Pancreas (tissue), 10 donors: Measurements from ENCODE around the gene SERPINB13. TPM values are rescaled to one million over a fixed set of nuclear protein-coding genes. Genes with fewer than 3 reads are reported as not detected.

Experiments used
- ATAC-seq, 4 donors: fragments of 200-7000 bp; cut with Tn5 transposase; one replicate each; pipeline versions ENCODE4 v1.8.0 to v1.9.1; 2020; ENCODE audit warnings: mild to moderate bottlenecking in 4 of 4, moderate library complexity in 4 of 4
- DNase-seq, 6 donors: peaks; one replicate each; pipeline ENCODE4 v3.0.0-alpha.2; 2020
- FAIRE-seq: peaks from 2 replicates; lab custom pipeline; 2012; peaks lifted over from hg19 to GRCh38; lab: Jason Lieb, UNC
- H3K27ac ChIP-seq, 4 donors: fragments of 200-600 bp; sonication (generic); 1 replicate in 3 of 4; 2 replicates in 1 of 4; pipeline versions ENCODE4 v1.5.0 to v1.8.0; 2020
- H3K27me3 ChIP-seq, 4 donors: fragments of 200-600 bp; one replicate each; pipeline ENCODE4 v1.8.0; 2021
- H3K36me3 ChIP-seq, 3 donors: fragments of 200-600 bp; sonication (generic) in 1 of 3; one replicate each; pipeline versions ENCODE4 v1.5.0 to v1.8.0; 2020 to 2021
- H3K4me1 ChIP-seq, 3 donors: fragments of 200-600 bp; one replicate each; pipeline ENCODE4 v1.8.0; 2021
- H3K4me3 ChIP-seq, 4 donors: fragments of 200-600 bp; sonication (generic) in 2 of 4; one replicate each; pipeline versions ENCODE4 v1.5.0 to v1.8.0; 2020 to 2021
- H3K9me3 ChIP-seq, 4 donors: fragments of 200-600 bp; one replicate each; pipeline ENCODE4 v1.8.0; 2021
- WGBS, 2 donors: extraction: QIAGEN DNeasy Blood & Tissue Kit; methylation state at CpG; one replicate each; pipeline ENCODE4 v1.1.7; 2013; 5-methylcytosine and 5-hydroxymethylcytosine counted together
- intact Hi-C, 3 donors: fragments of 100-400 bp; cut with DNase I; formaldehyde crosslinking; loops; one replicate each; pipeline versions ENCODE4 v1.11.1 to v1.14.2; 2022
- polyA plus RNA-seq, 2 donors: library from polyadenylated mRNA; stranded (reverse); fragments of 200-250 nt; gene quantifications; one replicate each; pipeline ENCODE4 v1.2.3, GENCODE V29; 2013
- total RNA-seq, 6 donors: library from RNA; stranded (reverse); fragmentation: NEBNext Ultra II Directional in 4 of 6; extraction: Animal tissue kit (Norgen Biotek cat#: 25700) in 4 of 6; gene quantifications; one replicate each; pipeline versions ENCODE4 v1.2.1 to v1.2.4, GENCODE V29; 2021 to 2023
- TF ChIP-seq, protein P1 (sequence below), 4 donors: fragments of 200-600 bp; sonication (generic) in 3 of 4; IDR thresholded peaks; one replicate each; pipeline versions ENCODE4 v1.5.0 to v1.8.0; 2021; ENCODE audit warnings: antibody characterized with exemption in 4 of 4
- donor health status: healthy with polysubstance abuse.
- donor health status: DM: no; HTN: no; CAD: no; lungs with moderate emphysema.
- donor health status: DM: no; HTN: no; CAD: no.
- donor health status: control.
- donor health status: control.
- donor health status: Bipolar disorder and iron deficiency.
- donor health status: DM: yes; HTN: yes; CAD: no.
- donor health status: DM: no; HTN: no; CAD: no.
- donor health status: DM: no; HTN: no; CAD: no.
- donor health status: DM: yes; HTN: yes; CAD: no.

The SERPINB13 gene, protein sequence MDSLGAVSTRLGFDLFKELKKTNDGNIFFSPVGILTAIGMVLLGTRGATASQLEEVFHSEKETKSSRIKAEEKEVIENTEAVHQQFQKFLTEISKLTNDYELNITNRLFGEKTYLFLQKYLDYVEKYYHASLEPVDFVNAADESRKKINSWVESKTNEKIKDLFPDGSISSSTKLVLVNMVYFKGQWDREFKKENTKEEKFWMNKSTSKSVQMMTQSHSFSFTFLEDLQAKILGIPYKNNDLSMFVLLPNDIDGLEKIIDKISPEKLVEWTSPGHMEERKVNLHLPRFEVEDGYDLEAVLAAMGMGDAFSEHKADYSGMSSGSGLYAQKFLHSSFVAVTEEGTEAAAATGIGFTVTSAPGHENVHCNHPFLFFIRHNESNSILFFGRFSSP
- not detected for total RNA-seq
- polyA plus RNA-seq: not detected

DNA sequence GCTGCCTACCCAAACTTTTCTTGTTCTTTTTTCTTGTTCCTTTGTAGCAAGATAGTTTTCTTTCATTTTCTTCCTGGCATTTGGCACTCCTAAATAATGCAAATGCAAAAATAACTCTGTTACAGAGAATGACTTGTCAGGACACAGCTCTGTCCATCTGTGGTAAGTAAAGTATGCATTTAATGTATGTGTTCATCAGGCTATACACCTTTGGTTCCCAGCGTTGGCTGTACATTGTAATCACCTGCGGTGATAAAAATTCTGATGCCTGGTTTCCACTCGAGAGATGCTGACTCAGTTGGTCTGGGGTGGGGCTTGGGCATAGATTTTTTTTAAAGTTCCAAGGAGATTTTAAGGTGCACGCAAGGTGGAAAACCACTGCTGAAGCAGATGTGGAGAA, at the start of gene SERPINB13:
TSS of gene SERPINB13 (plus strand) at position 378 of the 400 bp plus-strand sequence. CDS start 1,325 bp downstream, outside the sequence.
- DNase-seq: no peak
- TF ChIP-seq, protein P1, sequence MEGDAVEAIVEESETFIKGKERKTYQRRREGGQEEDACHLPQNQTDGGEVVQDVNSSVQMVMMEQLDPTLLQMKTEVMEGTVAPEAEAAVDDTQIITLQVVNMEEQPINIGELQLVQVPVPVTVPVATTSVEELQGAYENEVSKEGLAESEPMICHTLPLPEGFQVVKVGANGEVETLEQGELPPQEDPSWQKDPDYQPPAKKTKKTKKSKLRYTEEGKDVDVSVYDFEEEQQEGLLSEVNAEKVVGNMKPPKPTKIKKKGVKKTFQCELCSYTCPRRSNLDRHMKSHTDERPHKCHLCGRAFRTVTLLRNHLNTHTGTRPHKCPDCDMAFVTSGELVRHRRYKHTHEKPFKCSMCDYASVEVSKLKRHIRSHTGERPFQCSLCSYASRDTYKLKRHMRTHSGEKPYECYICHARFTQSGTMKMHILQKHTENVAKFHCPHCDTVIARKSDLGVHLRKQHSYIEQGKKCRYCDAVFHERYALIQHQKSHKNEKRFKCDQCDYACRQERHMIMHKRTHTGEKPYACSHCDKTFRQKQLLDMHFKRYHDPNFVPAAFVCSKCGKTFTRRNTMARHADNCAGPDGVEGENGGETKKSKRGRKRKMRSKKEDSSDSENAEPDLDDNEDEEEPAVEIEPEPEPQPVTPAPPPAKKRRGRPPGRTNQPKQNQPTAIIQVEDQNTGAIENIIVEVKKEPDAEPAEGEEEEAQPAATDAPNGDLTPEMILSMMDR (IDR thresholded peaks at IDR 0.05): no peak
- H3K9me3 ChIP-seq: no peaks in the 10 kb centered on the region
- H3K27ac ChIP-seq: no peak within 1 kb of the TSS
- no peak for FAIRE-seq
- H3K27me3 ChIP-seq: no peaks in the 10 kb centered on the region
- intact Hi-C loops: no loop called here
- H3K4me1 ChIP-seq: no peaks in the 10 kb centered on the region
- H3K36me3 ChIP-seq: no peaks in the 10 kb centered on the region
- 78 to 83% methylated on average over 4 of the region's 4 CpGs for WGBS, 2 donors
- no peak for ATAC-seq
- no peak within 1 kb of the TSS for H3K4me3 ChIP-seq

DNA sequence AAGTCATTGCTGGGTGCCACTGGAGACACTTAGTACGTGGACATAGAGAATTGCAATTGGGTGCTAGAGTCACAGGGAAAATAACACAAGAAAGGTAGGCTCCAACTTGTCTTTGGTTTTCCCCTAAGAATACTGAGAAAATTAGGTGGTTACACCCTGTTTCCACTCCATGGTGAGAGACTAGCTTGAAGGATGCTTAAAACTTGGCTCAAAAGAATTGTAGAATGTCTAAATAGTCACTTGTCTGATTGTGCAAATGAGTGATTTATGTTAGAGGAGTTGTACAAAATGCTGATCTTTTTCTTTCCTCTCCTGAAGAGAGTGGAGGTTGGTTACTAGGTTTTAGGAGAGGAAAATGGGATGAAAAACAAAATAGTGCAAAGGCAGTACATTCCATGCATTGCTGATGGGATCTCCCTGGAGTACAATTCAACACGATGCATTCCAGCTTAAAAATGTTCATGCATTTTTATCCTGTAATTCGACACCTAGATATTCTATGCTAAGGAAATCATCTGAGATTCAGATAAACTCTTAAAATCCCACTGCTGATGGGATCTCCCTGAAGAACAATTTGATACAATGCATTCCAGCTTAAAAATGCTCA, 47.1 kb upstream of the SERPINB13 start:
- FAIRE-seq: no peak
- ATAC-seq: no peak
- Histone ChIP-seq H3K4me1 (no peaks in the 10 kb centered on the region), H3K4me3 (no peak overlapping the region), H3K9me3 (no peaks in the 10 kb centered on the region), H3K27me3 (no peaks in the 10 kb centered on the region), H3K27ac (no peak overlapping the region), H3K36me3 (no peaks in the 10 kb centered on the region)
- 52 to 59% methylated on average over 3 of the region's 3 CpGs for WGBS, 2 donors
- intact Hi-C loops: no loop called here
- DNase-seq: no peak
- TF ChIP-seq, protein P1 (IDR thresholded peaks at IDR 0.05): no peak

DNA sequence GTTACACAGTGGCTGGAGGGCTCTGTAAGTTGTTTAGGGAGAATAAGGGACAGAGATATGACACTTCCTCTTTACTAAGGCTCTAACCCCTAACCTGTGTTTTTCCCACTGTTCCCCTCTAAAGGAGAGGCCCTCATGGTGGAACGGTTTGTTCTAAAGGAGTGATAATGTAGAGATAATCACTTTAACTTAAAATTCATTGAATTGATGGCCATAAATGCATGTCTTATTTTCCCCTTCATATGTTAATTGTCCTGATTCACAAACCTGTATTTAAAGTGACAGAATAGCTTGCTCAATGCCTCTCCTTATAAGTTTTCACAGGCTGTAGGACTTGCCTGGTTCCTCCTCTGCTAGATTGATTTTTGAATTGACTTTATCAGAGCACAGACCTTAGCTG, 45.1 kb upstream of the SERPINB13 start, which contains the start of gene SERPINB12:
TSS of gene SERPINB12 (plus strand) at position 301 of the 400 bp plus-strand sequence. CDS start 13,791 bp downstream, outside the sequence.
- FAIRE-seq (no peak), ATAC-seq (no peak), DNase-seq (no peak)
- Histone ChIP-seq H3K4me3 (no peak within 1 kb of the TSS), H3K27me3 (no peaks in the 10 kb centered on the region), H3K27ac (no peak within 1 kb of the TSS), H3K4me1 (no peaks in the 10 kb centered on the region), H3K36me3 (no peaks in the 10 kb centered on the region), H3K9me3 (no peaks in the 10 kb centered on the region)
- WGBS, 2 donors: 76 to 77% methylated on average over 1 of the region's 1 CpG
- TF ChIP-seq, protein P1 (IDR thresholded peaks at IDR 0.05): no peak
- intact Hi-C loops: no loop called here

DNA sequence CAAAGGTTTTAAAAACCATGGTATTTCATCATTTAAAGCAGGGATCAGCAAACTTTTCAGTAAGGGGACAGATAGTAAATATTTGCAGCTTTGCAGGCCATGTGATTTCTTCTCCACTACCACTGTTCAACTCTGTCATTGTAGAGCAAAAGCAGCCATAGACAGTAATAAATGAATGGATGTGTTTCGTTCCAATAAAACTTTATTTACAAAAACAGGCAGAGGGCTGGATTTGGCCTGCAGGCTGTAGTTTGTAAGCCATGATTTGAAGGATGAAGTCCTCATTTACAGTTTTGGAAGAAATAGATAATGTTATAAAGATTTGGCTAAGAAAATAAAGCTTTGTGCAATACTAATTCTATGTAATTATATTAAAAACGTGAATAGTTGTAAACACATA, 43.1 kb upstream of the SERPINB13 start:
- no peak for DNase-seq
- Histone ChIP-seq H3K27ac (no peak overlapping the region), H3K36me3 (no peaks in the 10 kb centered on the region), H3K27me3 (peaks cover 0 to 6% (median 0%) of the 10 kb centered on the region in 4 donors), H3K4me3 (no peak overlapping the region), H3K4me1 (no peaks in the 10 kb centered on the region), H3K9me3 (no peaks in the 10 kb centered on the region)
- intact Hi-C loops: no loop called here
- 87 to 90% methylated on average over 2 of the region's 2 CpGs for WGBS, 2 donors
- TF ChIP-seq, protein P1 (IDR thresholded peaks at IDR 0.05): no peak
- no peak for FAIRE-seq
- ATAC-seq: no peak
